Prostate gland (tissue), 2 donors: ENCODE data around the gene SECTM1. TPM values are rescaled to one million over a fixed set of nuclear protein-coding genes. Genes with fewer than 3 reads are reported as not detected.

Experiments used
- DNase-seq: peaks from one replicate; pipeline ENCODE4 v3.0.0-alpha.2; 2019; ENCODE audit warnings: low spot score
- H3K27ac ChIP-seq, 2 donors: fragments of 200-600 bp; sonication (generic); 2 replicates each; pipeline ENCODE4 v1.5.1; 2017 to 2019
- H3K27me3 ChIP-seq: fragments of 200-600 bp; sonication (generic); replicated peaks from 2 replicates; pipeline ENCODE4 v1.5.1; 2019; ENCODE audit not compliant: insufficient read depth
- H3K36me3 ChIP-seq, 2 donors: fragments of 200-600 bp; sonication (generic); 1 replicate in 1 of 2; 2 replicates in 1 of 2; pipeline versions ENCODE4 v1.5.1 to v1.8.1; 2017 to 2019
- H3K4me1 ChIP-seq: fragments of 200-600 bp; sonication (generic); replicated peaks from 2 replicates; pipeline ENCODE4 v1.5.1; 2019
- H3K4me3 ChIP-seq, 2 donors: fragments of 200-600 bp; sonication (generic); 2 replicates each; pipeline ENCODE4 v1.5.1; 2017 to 2019
- H3K9me3 ChIP-seq: fragments of 200-600 bp; sonication (generic); 2 replicates; pipeline ENCODE4 v1.5.1; 2017
- POLR2A ChIP-seq: fragments of 450-650 bp; IDR thresholded peaks from one replicate; pipeline ENCODE4 v1.6.1; 2016; ENCODE audit warnings: antibody characterized with exemption, mild to moderate bottlenecking
- POLR2AphosphoS5 ChIP-seq: sonication (generic); formaldehyde crosslinking; IDR thresholded peaks from one replicate; pipeline ENCODE4 v1.6.1; 2017; ENCODE audit warnings: antibody characterized with exemption
- WGBS: methylation state at CpG from one replicate; pipeline ENCODE4 v1.1.5; 2018; 5-methylcytosine and 5-hydroxymethylcytosine counted together
- intact Hi-C: fragments of 100-400 bp; cut with DNase I; formaldehyde crosslinking; loops from one replicate; pipeline ENCODE4 v1.14.2; 2022
- total RNA-seq, 2 donors: library from RNA; depleted of rRNA; stranded (reverse); fragments of >200 nt; gene quantifications; one replicate each; pipeline ENCODE4 v1.1.0, GENCODE V29; 2016
- TF ChIP-seq, protein P1 (sequence below), 4 experiments: fragments of 200-600 bp in 2 of 4; fragments of 450-650 bp in 2 of 4; sonication (generic) in 2 of 4; IDR thresholded peaks; 1 replicate in 3 of 4; 2 replicates in 1 of 4; pipeline ENCODE4 v1.5.1; 2016 to 2019; ENCODE audit warnings: antibody characterized with exemption in 4 of 4, mild to moderate bottlenecking in 2 of 4, moderate library complexity in 2 of 4

Gene SECTM1
- total RNA-seq, 2 donors from 2014 or later: 9.0 to 12.5 TPM

DNA sequence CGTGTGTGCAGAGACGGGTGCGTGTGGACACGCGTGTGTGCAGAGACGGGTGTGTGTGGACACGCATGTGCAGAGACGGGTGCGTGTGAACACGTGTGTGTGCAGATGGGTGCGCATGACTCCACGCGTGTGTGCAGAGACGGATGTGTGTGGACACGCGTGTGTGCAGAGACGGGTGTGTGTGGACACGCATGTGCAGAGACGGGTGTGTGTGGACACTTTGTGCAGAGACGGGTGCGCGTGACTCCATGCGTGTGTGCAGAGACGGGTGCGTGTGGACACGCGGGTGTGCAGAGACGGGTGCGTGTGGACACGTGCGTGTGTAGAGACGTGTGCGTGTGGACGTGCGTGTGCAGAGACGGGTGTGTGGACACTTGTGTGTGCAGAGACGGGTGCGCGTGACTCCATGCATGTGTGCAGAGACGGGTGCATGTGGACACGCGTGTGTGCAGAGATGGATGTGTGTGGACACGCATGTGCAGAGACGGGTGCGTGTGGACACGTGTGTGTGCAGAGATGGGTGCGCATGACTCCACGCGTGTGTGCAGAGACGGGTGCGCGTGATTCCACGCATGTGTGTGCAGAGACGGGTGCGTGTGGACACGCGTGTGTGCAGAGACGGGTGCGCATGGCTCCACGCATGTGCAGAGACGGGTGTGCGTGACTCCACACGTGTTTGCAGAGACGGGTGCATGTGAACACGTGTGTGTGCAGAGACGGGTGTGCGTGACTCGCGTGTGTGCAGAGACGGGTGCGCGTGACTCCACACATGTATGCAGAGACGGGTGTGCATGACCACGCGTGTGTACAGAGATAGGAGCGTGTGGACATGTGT, 14.6 kb downstream of the SECTM1 start:
- peaks cover 2% of the 10 kb centered on the region for H3K27me3 ChIP-seq
- no peak overlapping the region for H3K27ac ChIP-seq
- 93% methylated on average over 76 of the region's 76 CpGs for WGBS
- H3K4me1 ChIP-seq: no peaks in the 10 kb centered on the region
- intact Hi-C loops: no loop called here
- H3K4me3 ChIP-seq: no peak overlapping the region
- TF ChIP-seq POLR2AphosphoS5: no peak
- TF ChIP-seq, protein P1, sequence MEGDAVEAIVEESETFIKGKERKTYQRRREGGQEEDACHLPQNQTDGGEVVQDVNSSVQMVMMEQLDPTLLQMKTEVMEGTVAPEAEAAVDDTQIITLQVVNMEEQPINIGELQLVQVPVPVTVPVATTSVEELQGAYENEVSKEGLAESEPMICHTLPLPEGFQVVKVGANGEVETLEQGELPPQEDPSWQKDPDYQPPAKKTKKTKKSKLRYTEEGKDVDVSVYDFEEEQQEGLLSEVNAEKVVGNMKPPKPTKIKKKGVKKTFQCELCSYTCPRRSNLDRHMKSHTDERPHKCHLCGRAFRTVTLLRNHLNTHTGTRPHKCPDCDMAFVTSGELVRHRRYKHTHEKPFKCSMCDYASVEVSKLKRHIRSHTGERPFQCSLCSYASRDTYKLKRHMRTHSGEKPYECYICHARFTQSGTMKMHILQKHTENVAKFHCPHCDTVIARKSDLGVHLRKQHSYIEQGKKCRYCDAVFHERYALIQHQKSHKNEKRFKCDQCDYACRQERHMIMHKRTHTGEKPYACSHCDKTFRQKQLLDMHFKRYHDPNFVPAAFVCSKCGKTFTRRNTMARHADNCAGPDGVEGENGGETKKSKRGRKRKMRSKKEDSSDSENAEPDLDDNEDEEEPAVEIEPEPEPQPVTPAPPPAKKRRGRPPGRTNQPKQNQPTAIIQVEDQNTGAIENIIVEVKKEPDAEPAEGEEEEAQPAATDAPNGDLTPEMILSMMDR (IDR thresholded peaks at IDR 0.05): no peak
- TF ChIP-seq POLR2A: no peak
- DNase-seq: no peak
- no peaks in the 10 kb centered on the region for H3K9me3 ChIP-seq
- no peaks in the 10 kb centered on the region for H3K36me3 ChIP-seq

DNA sequence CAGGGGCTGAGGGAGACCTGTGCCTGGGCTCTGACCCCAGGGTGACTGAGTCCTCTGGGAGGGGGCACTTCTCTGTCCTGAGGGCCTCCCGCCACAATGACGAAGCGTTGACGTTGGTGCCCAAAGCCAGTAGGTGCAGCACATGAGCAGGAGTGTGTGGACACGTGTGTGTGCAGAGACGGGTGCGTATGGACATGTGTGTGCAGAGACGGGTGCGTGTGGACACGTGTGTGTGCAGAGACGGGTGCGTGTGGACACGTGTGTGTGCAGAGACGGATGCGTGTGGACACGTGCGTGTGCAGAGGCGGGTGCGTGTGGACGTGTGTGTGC, 15.4 kb downstream of the SECTM1 start:
- no peak for DNase-seq
- Histone ChIP-seq H3K27me3 (peaks cover 2% of the 10 kb centered on the region), H3K4me1 (no peaks in the 10 kb centered on the region), H3K4me3 (no peak overlapping the region), H3K27ac (no peak overlapping the region), H3K9me3 (no peaks in the 10 kb centered on the region), H3K36me3 (no peaks in the 10 kb centered on the region)
- WGBS: 94% methylated on average over 20 of the region's 20 CpGs
- TF ChIP-seq POLR2AphosphoS5 (no peak), POLR2A (no peak)
- TF ChIP-seq, protein P1 (IDR thresholded peaks at IDR 0.05): no peak
- intact Hi-C loops: no loop called here

DNA sequence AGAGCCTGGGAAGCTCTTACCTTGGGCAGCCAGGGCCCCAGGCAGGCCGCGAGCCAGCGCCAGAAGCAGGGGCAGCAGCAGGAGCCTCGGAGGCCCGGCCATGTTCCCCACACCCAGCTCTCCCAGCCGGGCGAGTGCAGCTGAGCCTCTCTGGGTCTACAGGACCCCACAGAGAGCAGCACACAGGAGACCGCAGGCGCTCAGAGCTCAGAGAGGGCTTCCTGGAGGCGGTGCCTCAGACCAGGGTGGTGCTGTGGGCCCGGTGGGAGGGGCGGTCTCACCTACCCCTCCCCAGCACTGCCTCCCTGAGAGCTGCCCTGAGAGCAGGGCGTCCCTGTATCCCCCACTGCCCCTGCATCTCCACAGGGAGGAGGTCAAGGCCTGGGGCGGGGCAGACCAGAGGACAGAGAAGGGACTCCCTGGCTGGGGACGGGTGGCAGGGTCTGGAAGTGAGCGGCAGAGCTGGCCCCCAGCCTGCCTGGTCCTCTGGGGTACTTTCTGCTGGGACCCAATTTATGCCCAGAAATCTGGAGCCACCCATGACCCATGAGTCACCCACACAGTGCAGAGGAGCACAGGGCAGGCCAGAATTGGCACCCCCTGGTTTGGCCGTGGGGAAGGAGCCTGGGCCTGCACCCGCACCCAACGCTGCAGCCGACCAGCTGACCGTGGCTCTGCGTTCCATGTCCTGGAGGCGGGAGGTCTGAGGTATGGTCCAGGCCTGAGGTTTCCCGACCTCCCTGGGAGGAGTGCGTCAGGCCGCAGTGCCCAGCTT, 16.0 kb downstream of the SECTM1 start, which contains the start of gene CD7:
Gene CD7, minus strand, starts transcription at position 215 of the 775 bp plus-strand sequence. Its CDS starts 113 bp downstream, at position 102.
- H3K27me3 ChIP-seq: peaks cover 2% of the 10 kb centered on the region
- intact Hi-C loops: no loop called here
- no peak for TF ChIP-seq POLR2A
- TF ChIP-seq POLR2AphosphoS5: no peak
- TF ChIP-seq, protein P1 (IDR thresholded peaks at IDR 0.05): no peak
- H3K9me3 ChIP-seq: no peaks in the 10 kb centered on the region
- H3K36me3 ChIP-seq: no peaks in the 10 kb centered on the region
- no peak for DNase-seq
- H3K4me1 ChIP-seq: no peaks in the 10 kb centered on the region
- H3K27ac ChIP-seq: no peak within 1 kb of the TSS
- H3K4me3 ChIP-seq: no peak within 1 kb of the TSS
- 86% methylated on average over 23 of the region's 26 CpGs for WGBS

DNA sequence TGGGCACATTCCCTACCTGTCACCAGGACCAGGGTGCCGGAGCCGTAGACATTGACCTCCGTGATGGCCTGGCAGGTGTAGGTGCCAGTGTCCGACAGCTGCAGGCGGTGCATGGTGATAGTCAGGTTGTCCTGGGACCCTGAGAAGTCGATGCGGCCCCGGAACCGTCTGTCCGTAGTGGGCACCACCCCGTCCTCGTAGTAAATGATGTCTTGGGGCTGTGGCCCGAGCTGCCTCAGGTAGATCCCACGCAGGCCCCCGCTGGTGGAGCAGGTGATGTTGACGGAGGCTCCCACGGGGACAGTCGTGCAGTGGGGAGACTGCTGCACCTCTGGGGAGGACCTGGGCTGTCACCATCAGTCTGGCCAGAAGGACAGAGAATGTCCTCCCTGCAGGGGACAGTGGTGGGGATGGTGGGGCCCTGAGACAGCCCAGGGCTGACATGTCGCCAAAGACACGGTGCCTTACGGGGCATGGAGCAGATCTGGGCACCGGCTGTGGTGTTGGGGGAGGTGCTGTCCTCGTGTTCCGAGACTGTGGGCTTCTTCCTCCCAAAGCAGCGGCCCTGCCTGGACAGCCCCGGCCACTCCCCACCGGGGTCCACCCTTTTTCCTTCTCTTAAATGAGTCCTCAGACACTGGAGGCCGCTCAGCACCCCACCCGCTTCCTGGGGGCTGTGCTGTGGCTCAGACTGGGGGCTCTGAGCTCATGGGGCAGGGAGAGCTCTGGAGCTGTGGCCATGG, 16.7 kb downstream of the SECTM1 start:
- 78% methylated on average over 20 of the region's 29 CpGs for WGBS
- TF ChIP-seq, protein P1 (IDR thresholded peaks at IDR 0.05): no peak
- TF ChIP-seq POLR2AphosphoS5 (no peak), POLR2A (no peak)
- intact Hi-C loops: no loop called here
- Histone ChIP-seq H3K27ac (no peak overlapping the region), H3K36me3 (no peaks in the 10 kb centered on the region), H3K9me3 (no peaks in the 10 kb centered on the region), H3K4me3 (no peak overlapping the region), H3K27me3 (peaks cover 2% of the 10 kb centered on the region), H3K4me1 (no peaks in the 10 kb centered on the region)
- no peak for DNase-seq
